Myocyte (in vitro differentiated cells): ENCODE results near the gene NFS1. TPM values are rescaled to one million over a fixed set of nuclear protein-coding genes. Genes with fewer than 3 reads are reported as not detected.

Source experiments
- DNase-seq: peaks from one replicate; pipeline ENCODE4 v3.0.0-alpha.2; 2012; ENCODE audit warnings: low read depth
- total RNA-seq: library from RNA; depleted of rRNA; stranded (reverse); fragments of >200 nt; gene quantifications from 2 replicates; pipeline ENCODE4 v1.2.3, GENCODE V29; 2014

NFS1 gene
- total RNA-seq, 1 donor from 2014 or later = 37.1 TPM

DNA sequence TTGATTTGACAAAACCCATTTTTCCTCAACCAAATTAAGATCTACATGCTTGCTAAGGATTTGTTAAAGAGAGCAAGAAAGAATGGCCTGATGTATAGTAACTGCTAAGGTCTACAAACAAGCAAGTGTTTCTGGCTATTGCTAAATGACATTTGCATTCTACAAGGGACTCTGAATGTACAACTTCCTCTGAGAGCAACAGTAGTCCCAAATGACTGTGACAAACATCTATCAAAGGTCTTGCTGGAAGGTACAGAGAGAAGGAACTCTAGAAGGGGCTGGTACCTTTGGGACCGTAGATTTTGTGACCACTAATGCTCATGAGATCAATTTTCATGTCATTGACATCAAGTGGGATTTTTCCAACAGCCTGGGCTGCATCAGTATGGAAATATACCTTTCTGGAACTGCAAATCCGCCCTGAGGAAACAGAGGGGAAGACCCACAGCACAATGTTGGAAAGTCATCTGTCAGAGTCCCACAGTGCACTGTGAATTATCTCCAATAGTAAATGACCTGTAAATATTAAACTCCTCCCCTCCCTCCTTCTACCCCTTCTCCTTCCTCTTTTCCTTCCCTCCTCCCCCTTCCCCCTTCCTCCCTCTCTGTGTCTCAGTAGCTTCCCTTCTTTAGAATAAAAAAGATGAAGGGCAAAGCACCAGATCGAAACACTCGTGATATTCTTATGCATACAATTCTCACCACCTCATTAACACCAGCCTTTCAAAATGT, 18.5 kb downstream of the NFS1 start:
- DNase-seq = no peak

DNA sequence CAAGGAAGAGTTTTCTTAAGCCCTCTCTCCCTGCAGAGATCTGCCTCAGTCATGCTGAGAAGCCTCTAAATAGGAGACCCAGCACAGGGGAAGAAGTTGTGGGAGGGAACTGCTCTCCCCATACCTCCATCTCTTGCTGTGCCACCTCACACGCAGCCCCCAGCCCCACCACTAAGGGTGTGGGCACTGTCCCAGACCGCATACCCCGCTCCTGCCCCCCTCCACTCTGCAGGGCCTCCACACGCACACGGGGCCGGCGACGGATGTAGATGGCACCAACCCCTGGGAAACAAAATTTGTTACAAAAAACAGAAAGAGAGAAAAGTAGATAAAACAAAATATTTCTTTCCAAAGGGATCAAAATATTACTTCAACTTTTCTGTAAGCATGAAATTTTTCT, 24.2 kb downstream of the NFS1 start:
- DNase-seq = no peak

DNA sequence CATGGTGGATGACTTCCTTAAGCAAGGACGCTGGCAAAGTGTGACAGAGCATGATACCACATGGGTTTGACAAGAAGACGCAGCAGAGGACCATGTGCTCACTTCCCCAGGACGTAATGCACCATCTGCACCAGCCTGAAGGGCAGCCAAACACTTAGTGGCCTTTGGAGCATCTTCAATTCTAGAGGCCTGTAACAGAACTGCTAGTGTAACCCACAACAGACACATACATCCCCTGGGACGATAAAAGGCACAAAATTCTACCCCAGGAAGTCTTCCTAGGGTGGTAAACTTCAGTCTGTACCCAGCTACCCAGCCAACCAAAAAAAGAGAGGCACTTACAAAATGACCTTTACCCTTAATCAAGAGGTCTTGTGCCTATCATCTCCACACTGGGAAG, 25.3 kb downstream of the NFS1 start:
- no peak for DNase-seq

DNA sequence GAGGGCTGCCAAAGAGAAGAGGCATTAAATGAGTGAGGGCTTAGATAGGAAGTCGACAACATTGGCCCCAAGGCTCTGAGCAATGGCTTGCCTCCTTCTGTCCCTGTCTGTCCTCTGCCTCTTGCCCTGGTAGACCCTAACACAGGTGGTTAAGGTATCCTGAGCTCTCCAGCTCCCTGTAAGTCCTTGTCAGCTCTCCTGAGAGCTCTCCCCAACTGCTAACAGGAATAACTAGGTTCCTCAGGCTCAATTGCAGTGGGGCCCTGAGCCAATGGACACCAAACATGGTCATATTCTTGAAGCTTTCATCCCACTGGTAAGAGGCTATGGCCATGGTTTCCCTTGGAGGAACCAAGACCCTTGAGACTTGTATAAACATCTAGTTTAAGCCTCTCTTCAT, 29.5 kb downstream of the NFS1 start:
- DNase-seq = no peak

DNA sequence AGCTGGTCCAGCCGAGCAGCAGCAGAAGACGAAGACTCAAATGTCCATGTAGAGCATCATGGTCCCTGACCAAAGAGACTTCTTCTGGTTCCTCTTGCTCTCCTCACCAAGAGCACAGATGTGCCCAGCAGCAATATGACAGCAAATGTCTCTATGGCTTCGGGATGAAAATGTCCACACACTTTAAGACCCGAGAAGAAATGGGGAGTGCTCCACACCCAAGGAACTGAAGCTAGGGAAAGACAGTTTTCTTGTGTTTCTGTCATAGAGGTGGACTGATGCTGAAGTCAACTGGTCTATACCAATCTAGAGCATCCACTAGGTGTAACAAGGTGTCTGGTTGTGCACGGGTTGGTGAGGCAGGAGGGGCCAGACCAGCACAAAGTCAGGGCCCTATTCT, 29.9 kb downstream of the NFS1 start:
- no peak for DNase-seq

DNA sequence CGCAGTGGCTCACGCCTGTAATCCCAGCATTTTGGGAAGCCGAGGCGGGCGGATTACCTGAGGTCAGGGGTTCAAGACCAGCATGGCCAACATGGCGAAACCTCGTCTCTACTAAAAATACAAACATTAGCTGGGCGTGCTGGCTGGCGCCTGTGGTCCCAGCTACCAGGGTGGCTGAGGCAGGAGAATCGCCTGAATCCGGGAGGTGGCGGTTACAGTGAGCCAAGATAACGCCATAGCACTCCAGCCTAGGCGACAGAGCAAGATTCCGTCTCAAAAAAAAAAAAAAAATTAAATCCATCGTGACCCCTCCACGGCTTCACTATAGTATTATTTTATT, 33.2 kb downstream of the NFS1 start:
- DNase-seq = no peak

DNA sequence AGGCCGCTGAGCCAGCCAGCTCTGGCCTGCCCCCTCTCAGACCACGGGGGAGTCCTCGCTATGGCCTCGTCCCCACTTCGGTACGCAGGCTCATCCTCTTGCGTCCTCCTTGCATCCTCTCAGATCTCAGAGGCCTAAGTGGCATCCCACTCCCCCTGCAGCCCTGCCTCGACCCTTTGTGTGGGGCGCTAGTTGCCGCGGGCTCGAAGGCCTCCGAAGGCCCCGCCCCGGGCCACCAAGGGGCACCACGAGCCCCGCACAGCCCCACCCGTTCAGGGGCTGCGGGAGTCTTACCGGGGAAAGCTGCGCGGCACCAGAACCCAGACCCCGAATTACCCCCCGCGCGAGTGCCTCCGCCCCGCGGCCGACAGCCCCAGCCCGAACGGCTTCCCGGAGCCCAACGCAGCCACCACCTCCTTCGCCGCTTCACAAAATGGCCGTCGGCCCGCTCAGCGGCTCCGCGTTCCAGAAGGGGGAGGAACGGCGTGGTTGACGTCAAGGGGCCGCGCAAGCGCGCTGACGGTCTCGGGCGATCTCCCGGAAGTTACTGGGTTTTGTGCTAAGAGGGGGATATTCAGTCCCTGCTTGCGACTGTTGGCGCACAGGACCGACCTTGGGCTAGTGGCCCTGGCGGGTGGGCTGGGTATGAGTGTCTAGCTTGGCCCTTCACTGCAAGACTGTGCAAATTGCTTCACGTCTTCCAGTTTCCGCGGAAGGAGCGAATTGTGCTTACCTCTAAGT, 34.5 kb downstream of the NFS1 start, which contains the start of the genes CPNE1 and RBM12:
Gene CPNE1, minus strand, starts transcription at position 435 of the 741 bp plus-strand sequence. CDS start 31,977 bp downstream, outside the sequence.
Gene RBM12, minus strand, starts transcription at position 435 of the 741 bp plus-strand sequence. CDS start 9,578 bp downstream, outside the sequence.
- peak; percentile 94 for DNase-seq

DNA sequence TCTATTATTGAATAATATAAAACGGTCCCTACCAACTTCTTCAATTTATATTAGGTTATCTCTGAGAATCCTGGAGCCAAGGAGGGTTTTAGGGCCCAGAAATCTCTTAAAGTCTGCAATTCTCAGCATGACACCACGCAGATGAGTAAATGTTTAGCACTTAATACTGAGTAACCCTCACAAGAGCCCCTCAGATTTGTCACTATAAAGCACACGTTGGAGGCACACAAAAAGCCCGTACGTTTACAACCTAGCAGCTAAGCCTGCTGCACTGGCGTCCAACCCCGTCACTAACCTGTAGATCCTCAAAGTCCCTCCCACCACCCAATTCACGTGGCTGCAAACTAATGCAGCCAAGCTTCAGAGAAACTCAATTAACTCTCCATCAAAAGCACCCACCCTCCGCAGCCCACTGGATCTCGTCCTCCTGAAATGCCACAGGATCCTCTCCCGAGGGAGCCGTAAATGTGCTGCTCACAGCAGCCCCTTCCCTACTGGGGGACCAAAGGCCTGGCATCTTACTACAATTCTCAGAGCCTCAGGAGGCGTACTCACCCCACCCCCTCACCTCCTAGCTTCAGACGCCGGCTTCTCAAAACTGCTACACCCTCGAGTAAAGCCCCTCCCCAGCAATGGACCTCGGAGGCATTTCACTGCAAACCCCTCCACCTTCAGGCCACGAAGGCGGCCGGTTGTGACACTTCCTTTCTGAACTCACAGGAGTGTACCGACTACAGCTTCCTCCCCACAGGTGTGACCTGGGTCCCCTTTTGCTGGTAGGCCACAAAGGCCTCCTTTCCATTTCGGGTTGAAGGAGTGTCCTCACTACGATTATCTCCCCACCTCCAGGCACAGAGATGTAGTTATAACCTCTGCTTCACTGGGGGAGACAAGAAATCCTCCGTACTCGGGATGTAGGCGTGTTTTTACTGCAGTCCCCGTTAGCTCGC, 35.4 kb downstream of the NFS1 start:
- DNase-seq = peak; percentile 17

DNA sequence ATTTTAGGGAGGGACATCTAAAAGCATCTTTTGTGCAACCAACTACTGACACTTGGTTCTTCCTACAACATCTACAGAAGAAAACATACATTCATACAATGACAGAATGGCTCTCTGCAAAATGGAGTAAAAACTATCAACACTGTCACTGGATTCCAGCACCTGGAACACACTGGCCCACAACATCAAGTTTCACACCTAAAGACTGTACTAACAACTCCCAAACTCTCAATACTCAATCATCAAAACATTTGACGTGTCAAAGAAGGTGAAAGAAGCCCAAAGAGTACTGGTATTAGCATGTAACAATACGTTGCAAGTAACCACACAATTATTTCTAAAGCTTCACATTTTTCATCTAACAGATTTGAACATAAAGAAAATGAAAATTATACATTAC, 36.6 kb downstream of the NFS1 start:
- DNase-seq = no peak

DNA sequence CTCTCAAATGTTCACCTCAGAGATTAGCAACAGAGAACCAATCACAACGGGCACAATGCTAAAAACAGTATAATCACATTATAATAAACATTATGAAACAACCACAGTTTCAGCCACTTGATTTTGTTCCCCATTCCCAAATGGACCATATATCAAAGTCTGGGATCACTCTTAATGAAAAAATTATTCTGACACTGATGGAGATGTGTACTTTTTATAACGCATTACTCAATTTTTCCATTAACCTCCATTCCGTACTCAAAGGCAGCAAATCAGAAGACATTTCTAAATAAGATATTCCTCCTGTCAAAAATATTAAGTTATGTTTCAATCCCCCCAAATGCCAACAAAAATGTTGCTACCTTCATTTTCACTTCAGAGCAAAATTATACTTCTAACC, 37.2 kb downstream of the NFS1 start:
- no peak for DNase-seq

DNA sequence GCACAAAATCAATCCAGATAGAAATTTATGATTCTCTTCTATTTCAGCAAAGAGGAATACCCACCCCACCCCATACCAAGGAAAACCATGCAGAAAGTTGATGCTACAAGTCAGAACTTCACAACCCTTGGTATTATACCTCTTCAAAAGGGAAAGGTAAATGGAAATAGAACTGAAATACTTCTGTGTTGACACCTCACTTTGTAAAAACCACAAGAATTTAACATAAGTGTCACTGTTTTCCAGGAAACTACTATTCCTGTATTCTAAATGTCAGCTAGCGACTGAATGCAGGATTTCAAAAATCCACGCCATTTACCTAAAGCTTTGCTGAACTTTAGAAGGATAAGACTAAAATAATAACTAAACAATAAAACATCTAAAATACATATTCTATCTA, 38.1 kb downstream of the NFS1 start:
- DNase-seq = no peak

DNA sequence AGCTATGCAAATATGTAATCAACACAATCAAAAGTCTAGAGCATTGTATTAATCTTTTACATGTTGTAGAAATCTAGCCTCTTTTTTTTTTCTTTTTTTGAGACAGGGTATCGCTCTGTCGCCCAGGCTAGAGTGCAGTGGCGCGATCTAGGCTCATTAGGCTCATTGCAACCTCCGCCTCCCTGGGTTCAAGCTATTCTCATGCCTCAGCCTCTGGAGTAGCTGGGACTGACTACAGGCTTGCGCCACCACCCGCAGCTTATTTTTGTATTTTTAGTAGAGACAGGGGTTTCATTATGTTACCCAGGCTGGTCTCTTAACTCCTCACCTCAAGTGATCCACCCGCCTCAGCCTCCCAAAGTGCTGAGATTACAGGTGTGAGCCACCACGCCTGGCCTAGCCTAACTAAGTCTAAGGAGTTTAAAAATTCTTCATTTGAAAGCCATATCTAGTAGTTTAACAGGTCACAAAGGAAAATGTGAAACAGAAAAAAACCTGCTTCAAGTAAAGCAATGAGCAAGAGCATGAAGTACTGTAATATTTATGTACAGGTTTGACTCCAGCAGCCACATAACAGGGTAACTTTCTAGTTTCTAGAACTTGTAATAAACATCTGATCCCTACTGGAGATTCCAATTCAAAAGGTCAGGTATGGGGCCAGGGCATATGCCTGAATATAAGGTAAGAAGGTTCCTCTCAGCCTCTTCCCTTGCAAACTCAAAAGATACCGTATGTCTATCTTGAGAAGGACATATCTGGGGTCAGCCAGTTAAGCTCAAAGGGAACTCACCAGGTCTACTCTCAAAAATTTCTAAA, 38.8 kb downstream of the NFS1 start:
- no peak for DNase-seq

DNA sequence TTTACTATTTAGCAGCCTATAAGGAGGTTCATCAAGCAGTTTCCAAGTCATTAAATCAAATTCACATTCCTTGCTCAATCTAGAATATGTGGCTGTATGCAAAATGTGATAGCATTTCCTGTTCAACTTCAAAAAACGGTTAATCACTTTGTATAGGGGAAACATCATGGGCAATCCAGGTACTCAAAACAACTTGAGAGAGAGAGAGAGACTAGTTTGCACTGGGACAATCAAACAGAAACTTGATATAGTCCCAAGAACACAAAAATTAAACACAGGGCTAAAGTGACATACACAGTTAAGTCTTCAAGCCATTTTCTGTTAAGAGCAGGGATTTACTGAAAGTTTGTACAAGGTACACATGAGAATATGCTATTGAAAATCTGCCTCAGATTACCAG, 41.9 kb downstream of the NFS1 start:
- no peak for DNase-seq

DNA sequence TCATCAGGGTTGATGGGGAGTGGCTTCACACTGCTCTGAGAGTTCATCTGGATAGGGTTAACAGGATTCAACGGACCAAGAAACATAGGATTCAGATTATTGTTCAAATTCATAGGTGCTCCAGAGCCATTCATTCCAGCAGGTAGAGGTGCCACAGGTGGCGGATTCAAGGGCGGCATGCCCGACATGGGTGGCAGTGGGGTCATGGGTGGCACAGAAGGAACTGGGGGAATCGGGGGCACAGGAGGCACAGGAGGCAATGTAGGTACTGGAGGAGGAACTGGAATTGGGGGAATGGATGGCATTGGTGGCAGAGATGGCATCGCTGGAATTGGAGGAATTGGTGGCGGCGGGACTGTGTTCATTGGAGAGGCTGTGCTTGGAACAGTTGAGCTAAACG, 44.7 kb downstream of the NFS1 start:
- no peak for DNase-seq

DNA sequence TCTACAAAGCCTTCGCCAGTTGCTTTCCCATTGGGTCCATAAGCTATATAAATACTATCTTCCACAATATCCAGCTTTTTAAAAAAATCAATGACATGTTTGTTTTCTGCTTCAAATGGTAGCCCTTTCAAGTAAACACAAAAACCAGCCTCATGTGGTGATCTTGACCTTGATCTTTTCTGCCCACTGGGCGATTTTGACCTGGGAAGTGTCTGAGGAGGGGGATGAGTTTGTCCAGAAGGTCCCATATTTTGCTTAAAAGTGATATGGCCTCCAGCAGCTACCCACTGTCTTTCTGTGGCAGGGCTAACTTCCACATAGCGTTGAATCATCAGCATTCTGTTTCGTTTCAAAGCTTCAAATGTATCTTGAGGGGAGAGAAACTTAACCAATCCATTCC, 45.3 kb downstream of the NFS1 start:
- DNase-seq = no peak

DNA sequence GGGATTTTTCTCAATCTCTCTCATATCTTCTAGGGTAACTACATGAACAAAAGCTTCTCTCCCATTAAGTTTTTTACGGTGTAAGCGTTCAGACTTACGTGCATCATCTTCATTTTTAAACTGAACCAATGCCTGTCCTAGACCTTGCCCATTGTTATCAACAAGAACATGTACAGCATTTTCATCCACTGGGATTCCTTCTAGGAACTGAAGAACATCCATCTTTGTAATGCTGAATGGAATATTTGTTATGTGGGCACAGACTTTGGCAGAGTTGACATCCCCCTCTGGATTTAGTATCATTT, 45.8 kb downstream of the NFS1 start:
- no peak for DNase-seq

DNA sequence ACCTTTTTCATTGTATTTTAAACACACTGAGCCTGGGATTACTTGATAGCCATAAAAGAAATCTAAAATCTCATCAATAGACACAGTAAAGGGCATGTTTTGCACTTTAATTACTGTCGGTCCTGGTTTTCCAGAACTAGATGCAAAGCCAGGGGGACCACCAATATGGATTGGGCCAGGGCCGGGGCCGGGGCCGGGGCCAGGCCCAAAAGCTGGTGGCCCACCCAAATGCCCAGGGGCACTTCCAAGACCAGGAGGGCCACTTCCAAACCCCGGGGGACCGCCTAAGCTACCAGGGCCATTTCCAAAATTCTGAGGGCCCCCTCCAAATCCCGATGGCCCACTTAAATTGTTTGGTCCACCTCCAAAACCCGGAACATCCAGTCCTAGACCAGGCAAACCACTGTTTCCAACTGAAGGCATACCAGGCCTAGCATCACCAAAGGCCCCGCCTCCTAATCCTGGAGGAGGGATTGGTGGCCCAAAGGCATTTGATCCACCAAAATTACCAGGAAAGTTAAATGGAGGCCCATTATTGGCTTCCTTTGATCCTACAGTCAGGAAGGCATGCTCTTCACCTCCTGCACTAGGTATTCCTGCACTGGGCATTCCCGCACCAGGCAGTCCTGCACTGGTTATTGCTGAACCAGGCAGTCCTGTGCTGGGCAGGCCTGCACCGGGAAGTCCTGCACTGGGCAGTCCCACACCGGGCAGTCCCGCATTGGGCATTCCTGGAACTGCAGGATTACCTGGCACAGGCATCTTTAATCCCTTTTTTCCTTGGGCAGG, 46.3 kb downstream of the NFS1 start:
- no peak for DNase-seq

DNA sequence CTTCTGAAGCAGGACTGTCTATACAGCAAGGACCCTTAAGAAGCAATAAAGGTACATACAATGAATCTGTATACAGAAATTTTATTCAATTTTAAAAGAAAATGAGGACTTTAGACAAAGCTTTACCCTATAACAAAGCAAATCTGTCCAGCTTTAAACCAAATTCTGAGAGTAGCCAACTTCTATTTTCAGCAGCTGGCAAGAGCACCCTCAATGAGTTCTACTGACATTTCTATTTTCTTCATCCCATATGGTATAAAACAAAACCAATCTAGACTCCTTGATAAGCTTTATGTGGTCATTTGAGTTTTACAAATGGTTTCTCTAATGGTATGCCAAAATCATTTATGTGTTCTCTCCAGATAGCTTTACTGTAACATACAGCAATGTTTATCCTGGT, 47.2 kb downstream of the NFS1 start:
- DNase-seq = no peak

DNA sequence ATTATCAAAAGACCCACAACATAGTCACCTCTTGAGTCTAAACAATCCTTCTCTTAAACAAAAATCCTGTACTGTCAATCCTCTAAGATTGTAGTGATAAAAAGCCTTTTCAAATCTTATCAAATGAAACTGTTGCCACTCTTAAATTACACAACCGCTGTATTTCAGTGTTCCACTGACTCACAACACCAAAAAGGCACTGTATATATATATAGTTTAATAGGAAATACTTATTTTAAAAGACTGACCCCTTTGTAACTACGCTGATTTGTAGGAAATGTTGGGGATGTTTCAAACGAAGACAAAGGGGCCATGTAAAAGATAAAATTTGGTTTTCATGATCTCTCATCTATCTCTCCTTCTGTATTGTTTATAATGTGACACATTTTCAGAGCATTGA, 48.5 kb downstream of the NFS1 start:
- DNase-seq = no peak

DNA sequence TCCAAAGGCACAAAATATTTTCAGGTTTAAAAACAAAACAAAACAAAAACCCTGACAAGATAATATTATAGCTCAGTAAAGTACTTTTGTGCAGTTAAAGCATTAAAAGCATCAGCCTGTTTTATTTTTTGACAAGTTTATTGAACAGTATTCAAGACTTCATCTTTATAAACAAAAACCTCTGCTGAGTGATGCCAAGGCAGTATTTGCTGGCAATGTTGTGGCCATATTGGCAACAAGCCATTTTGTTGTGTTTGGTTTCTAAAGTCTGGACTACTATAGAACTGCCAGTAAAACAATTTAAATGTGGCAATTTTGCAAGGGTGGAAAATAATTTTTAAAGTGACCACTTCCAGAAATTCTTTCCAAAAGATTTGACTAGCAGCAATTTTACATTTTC, 50.3 kb downstream of the NFS1 start:
- DNase-seq = peak; percentile 18
